BJ (cell line): Measurements from ENCODE around the gene MEGF9. TPM values are rescaled to one million over a fixed set of nuclear protein-coding genes. Genes with fewer than 3 reads are reported as not detected.

Experiments
- CTCF ChIA-PET: fragments of 350-600 bp; formaldehyde crosslinking; extraction: SDS; loops from one replicate; lab custom pipeline; 2021; ENCODE audit warnings: antibody characterized with exemption, inconsistent platforms; lab: Yijun Ruan, JAX
- POLR2A ChIA-PET: fragments of 300-600 bp; sonication (Branson Sonifier 250); formaldehyde crosslinking; extraction: SDS; loops from one replicate; lab custom pipeline; 2021; ENCODE audit warnings: antibody characterized with exemption; lab: Charles Lee
- DNase-seq: peaks from one replicate; pipeline ENCODE4 v3.0.0-alpha.2; 2011; ENCODE audit warnings: low read depth
- H3K27me3 ChIP-seq: 2 replicates; pipeline ENCODE4 v1.6.0; 2011; ENCODE audit warnings: low read length; ENCODE audit not compliant: control insufficient read depth, insufficient read depth
- H3K36me3 ChIP-seq: 2 replicates; pipeline ENCODE4 v1.5.1; 2011; ENCODE audit warnings: low read length; ENCODE audit not compliant: control insufficient read depth, insufficient read depth
- H3K4me3 ChIP-seq: 2 replicates; pipeline ENCODE4 v1.5.1; 2011; ENCODE audit warnings: low read depth, mild to moderate bottlenecking, control low read depth, low read length
- CTCF ChIP-seq: IDR thresholded peaks from 2 replicates; pipeline ENCODE4 v1.5.1; 2011; ENCODE audit warnings: low read depth, mild to moderate bottlenecking, control low read depth, inconsistent platforms, low read length, moderate library complexity; ENCODE audit not compliant: insufficient read depth
- polyA plus RNA-seq: library from polyadenylated mRNA; depleted of rRNA; stranded (reverse); fragments of >200 nt; gene quantifications from 2 replicates; pipeline ENCODE4 v1.2.3, GENCODE V29; 2011

Gene MEGF9
- polyA plus RNA-seq, 1 experiment = 1.1 TPM

- H3K36me3 ChIP-seq = no peaks in the 10 kb centered on the region
- H3K4me3 ChIP-seq = no peak overlapping the region
- ChIA-PET POLR2A (no interaction called here), CTCF (no interaction called here)
- no peaks in the 10 kb centered on the region for H3K27me3 ChIP-seq
- TF ChIP-seq CTCF = no peak
- DNase-seq = no peak
Measured at GRCh38 chr9:120592210-120592609, 122.1 kb downstream of the MEGF9 start.

DNA sequence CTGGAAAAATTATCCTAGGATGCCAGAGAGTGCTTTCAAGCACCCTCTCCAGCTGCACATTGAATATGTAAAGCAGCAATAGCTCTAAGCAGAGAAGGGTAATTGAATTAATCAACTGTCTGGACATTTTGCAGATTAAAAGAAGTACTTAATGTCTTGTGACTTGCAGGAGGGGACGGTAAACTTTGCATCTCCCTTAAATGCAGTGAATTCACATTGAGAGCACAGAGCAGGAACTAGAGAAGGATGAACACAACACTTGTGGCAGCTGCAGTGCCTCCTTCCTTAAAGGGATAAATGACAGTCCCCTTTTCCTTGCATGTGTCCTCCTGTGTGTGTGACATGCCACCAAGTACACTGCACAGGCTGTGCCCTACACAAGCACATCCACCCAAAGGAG lies 126.9 kb downstream of the MEGF9 start:
- no peaks in the 10 kb centered on the region for H3K36me3 ChIP-seq
- H3K4me3 ChIP-seq = no peak overlapping the region
- no peaks in the 10 kb centered on the region for H3K27me3 ChIP-seq
- POLR2A ChIA-PET = no interaction called here
- no peak for TF ChIP-seq CTCF
- CTCF ChIA-PET = interaction anchor here (0.6 kb wide), 1 partner anchor 753 kb away, joined by 3 read pairs; no protein-coding TSS in a partner anchor
- no peak for DNase-seq

GRCh38 chr9:120583958-120584369 lies 130.3 kb downstream of the MEGF9 start:
- DNase-seq = peak; percentile 51
- H3K36me3 ChIP-seq = no peaks in the 10 kb centered on the region
- H3K27me3 ChIP-seq = no peaks in the 10 kb centered on the region
- ChIA-PET POLR2A (no interaction called here), CTCF (interaction anchor here (1.5 kb wide), 1 partner anchor 13 kb away, joined by 4 read pairs; no protein-coding TSS in a partner anchor)
- H3K4me3 ChIP-seq = no peak overlapping the region
- no peak for TF ChIP-seq CTCF

- ChIA-PET CTCF (no interaction called here), POLR2A (no interaction called here)
- peak; percentile 95 for DNase-seq
Measured at GRCh38 chr9:120580051-120580896, 134.0 kb downstream of the MEGF9 start, which contains the start of gene CDK5RAP2. CDK5RAP2 (minus strand) TSS chr9:120580167; CDS start chr9:120579978, 189 bp downstream.

More at GRCh38 chr9:120580051-120580896, 134.0 kb downstream of the MEGF9 start, which contains the start of gene CDK5RAP2:
- H3K4me3 ChIP-seq = peak within 1 kb of the TSS; percentile 99
- H3K36me3 ChIP-seq = no peaks in the 10 kb centered on the region
- no peak for TF ChIP-seq CTCF
- H3K27me3 ChIP-seq = no peaks in the 10 kb centered on the region
